GM21786 (cell line): ENCODE data around the gene BICRAL.
A peak's percentile ranks its signal among the peaks of the same experiment; 100 is the strongest.
"Not testable (repeated sequence)": the region's sequence is repeated elsewhere in the genome, so short reads cannot be mapped to it uniquely, and the experiment has no call there.

Experiments
- ATAC-seq: cut with Tn5 transposase; IDR thresholded peaks from one replicate; pipeline ENCODE4 v1.9.1; 2021; ENCODE audit not compliant: unreplicated experiment

Gene BICRAL

GRCh38 chr6:42890311-42891198 lies 108.7 kb downstream of the BICRAL start:
- ATAC-seq: peak; percentile 89

- no peak for ATAC-seq
These were observed 109.4 kb downstream of the BICRAL start for GRCh38 chr6:42891199-42891722.

GRCh38 chr6:42894041-42894828 lies 112.4 kb downstream of the BICRAL start:
- ATAC-seq: not testable (repeated sequence)

- ATAC-seq: no peak
These were observed 114.4 kb downstream of the BICRAL start for GRCh38 chr6:42896178-42896719.

GRCh38 chr6:42898891-42899361 lies 117.1 kb downstream of the BICRAL start:
- ATAC-seq: no peak

GRCh38 chr6:42899871-42900270 lies 118.0 kb downstream of the BICRAL start:
- ATAC-seq: no peak

GRCh38 chr6:42901538-42901957 lies 119.7 kb downstream of the BICRAL start:
- ATAC-seq: no peak

- ATAC-seq: not testable (repeated sequence)
These were observed 120.8 kb downstream of the BICRAL start for GRCh38 chr6:42902429-42903263.

- no peak for ATAC-seq
These were observed 122.6 kb downstream of the BICRAL start for GRCh38 chr6:42904467-42904866.

- ATAC-seq: no peak
These were observed 125.5 kb downstream of the BICRAL start for GRCh38 chr6:42907336-42907735.

GRCh38 chr6:42909835-42910234 lies 128.0 kb downstream of the BICRAL start:
- no peak for ATAC-seq

GRCh38 chr6:42911171-42912021 lies 129.5 kb downstream of the BICRAL start:
- ATAC-seq: no peak

- no peak for ATAC-seq
These were observed 132.7 kb downstream of the BICRAL start for GRCh38 chr6:42914546-42914945.

- no peak for ATAC-seq
These were observed 133.9 kb downstream of the BICRAL start, which contains the start of gene PTCRA for GRCh38 chr6:42915732-42916131. Gene PTCRA, plus strand, starts transcription at chr6:42916053. Its CDS starts 17 bp downstream, at chr6:42916070.

- ATAC-seq: no peak
These were observed 134.4 kb downstream of the BICRAL start for GRCh38 chr6:42916288-42916687.
